MM.1S (cell line): ENCODE measurements around the gene CARD11.

Experiments
- EZH2 ChIP-seq: fragments of 300-600 bp; sonication (generic); optimal IDR thresholded peaks from 2 replicates; pipeline ENCODE3; 2017; ENCODE audit warnings: low read depth, mild to moderate bottlenecking, antibody characterized with exemption, low read length, mixed read lengths
- TF ChIP-seq, protein P1 (sequence below): fragments of 300-600 bp; sonication (generic); IDR thresholded peaks from 2 replicates; pipeline ENCODE4 v1.5.1; 2016; ENCODE audit warnings: antibody characterized with exemption, low read length, mixed read lengths

DNA sequence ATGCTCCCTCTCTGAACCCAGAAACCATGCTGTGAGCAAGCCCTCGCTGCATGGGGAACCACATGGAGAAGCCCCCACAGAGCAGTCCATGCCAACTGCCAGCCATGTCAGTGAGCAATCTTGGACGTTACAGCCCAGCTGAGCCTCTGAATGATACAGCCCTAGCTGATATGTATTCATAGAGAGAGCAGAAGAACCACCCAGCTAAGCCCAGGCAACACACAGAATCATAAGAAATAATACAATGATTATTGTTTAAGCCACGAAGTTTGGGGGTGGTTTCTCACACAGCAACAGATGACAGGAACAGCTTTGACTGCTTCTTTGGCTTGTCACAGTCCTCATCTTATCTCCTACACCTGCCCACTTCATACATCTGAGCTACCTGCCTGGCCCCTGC lies 32.5 kb upstream of the CARD11 start:
- TF ChIP-seq, protein P1, sequence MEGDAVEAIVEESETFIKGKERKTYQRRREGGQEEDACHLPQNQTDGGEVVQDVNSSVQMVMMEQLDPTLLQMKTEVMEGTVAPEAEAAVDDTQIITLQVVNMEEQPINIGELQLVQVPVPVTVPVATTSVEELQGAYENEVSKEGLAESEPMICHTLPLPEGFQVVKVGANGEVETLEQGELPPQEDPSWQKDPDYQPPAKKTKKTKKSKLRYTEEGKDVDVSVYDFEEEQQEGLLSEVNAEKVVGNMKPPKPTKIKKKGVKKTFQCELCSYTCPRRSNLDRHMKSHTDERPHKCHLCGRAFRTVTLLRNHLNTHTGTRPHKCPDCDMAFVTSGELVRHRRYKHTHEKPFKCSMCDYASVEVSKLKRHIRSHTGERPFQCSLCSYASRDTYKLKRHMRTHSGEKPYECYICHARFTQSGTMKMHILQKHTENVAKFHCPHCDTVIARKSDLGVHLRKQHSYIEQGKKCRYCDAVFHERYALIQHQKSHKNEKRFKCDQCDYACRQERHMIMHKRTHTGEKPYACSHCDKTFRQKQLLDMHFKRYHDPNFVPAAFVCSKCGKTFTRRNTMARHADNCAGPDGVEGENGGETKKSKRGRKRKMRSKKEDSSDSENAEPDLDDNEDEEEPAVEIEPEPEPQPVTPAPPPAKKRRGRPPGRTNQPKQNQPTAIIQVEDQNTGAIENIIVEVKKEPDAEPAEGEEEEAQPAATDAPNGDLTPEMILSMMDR: no peak
- no peak for TF ChIP-seq EZH2
